Measurements from ENCODE around the gene CHKB.
"Not testable (repeated sequence)": the region's sequence is repeated elsewhere in the genome, so short reads cannot be mapped to it uniquely, and the experiment has no call there.

Gene CHKB

DNA sequence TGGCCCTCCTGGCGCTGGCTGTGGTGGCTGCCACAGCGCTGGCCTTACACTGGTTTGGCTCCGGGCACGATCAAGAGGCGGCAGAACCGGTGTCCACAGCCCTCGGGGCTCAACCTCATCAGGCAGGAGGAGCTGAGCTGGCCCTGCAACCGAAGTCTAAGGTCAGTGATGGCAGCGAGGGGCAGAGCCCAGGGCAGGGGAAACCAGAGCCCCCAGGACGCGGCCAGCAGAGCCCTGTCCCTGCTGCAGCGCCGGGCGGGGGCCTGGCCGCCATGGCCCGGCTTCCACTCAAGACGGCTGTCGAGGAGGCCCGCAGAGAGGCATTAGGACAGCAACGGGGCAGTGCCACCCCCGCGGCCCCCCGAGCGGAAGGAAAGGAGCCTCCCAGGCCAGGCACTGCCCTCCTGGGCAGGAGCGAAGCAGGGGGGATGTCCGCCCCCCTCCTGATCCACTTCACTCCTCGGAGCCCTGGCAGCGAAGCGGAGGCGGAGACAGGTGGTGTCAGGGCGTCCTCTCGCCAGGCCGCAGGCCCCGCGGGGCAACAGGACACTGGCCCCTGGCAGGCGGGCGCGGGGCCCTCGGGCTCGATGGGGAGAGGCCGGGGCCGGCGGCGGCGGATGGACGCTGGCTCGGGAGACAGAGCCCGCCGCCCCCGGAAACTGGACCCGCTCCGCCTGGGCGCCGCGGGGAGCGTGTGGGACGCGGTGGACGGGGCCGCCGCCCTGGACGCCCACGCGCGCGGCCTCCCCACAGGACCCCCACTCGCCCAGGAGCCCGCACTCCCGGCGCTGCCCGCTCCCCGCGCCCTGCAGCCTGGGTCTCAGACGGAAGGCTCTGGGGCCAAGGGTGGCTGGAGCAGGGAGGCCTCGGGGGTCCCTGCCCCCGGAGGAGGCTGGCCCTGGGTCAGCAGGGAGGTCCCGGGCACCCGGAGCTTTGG is 36.1 kb downstream of the CHKB start:
- no peak for DNase-seq

DNA sequence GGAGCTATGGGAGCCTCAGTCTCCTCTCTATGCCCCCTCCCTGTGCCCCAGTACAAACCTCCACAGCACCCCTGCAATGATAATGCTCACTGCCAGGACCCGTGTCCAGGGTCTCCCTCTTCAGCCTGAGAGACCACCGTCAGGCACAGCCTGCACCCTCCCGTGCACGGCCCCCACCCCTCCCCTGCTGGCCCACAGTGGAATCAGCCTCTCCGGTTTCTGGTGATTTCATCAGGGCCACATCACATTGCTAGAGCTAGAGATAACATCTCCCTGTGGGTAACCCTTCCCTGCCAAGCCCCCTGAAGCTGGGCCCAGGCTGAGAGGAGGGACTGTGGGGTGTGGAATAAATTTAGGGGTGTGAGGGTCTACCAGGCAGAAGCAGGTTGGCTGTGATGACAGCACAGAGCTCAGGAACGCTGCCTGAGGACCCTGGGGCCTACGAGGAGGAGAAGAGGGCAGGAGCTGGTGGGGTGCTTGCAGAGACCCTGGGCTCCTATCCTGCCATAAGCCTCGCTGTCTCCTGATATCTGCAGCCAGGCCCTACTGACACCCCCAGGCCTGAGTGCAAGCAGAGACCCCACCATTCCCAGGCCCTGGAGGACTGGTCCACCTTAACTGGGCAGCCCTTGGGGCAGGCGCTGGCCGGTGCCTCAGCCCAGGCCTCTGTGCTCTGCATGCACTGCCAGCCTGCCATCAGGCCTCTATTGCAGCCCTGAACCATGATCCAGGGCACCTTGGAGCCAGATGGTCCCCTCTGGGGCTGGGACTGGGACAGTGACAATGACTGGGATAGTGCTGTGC is 36.9 kb downstream of the CHKB start, which contains the start of gene KLHDC7B:
Gene KLHDC7B, plus strand, starts transcription at position 378 of the 804 bp plus-strand sequence. Its CDS starts 345 bp downstream, at position 723.
- DNase-seq, result no peak

DNA sequence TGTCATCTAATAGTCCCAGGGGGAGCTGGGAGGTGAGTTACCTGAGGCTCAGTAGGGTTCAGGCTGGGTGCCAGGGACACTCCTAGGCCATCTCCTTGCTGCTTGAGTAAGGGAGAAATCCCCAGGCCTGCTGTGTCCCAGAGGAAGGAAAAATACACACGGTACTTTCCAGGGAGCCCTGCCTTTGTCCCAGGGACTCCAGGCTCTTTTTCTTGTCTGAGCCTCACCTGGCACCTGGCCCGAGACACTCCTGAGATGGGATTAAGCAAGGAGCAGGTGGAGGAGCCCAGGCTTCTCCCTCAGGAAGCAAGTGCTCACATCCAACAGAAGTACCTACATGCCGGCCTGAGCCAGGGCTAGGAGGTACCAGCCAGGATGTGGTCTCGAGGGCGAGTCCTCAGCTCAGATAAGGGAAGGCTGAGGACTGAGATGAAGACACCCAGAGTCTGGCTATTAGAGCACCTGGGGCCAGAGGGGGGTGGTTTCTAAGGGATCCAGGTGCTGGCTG is 37.8 kb downstream of the CHKB start:
- no peak for DNase-seq

DNA sequence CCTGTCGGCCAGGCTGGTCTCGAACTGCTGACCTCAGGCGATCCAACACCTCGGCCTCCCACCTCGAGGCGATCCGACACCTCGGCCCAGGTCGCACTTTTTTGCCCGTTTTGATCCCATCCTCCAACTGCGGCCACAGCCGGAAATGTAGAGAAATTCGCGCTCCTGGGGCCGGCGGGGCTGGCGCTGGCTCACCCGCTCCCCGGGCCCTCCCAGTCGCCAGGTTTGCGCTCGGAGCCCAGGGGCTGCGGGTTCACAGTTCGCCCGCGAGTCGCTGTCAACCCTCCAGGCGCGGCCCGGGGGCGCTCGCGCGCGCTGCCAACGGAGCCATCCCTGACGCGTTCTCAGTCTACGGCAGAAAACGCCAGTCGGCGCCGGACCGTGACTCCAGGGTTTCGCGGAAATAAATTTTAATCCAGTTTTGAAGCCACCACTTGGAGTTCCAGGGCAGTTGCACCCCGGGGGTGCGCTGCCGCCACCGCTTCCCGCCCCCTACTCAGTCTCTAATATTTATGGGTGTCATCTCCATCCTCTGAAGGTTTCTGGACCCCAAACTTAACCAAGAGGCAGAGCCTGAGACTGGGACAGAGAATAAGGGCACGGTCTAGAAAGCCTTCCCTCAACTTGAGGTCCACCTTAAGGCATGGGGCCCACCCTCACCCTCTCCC is 38.4 kb downstream of the CHKB start:
- DNase-seq, result peak; percentile 50 to 73 (median 69)

- no peak for DNase-seq
Measured at GRCh38 chr22:50542416-50542927, 40.2 kb downstream of the CHKB start.

- not testable (repeated sequence) for DNase-seq
Measured at GRCh38 chr22:50541667-50542026, 41.0 kb downstream of the CHKB start.

- DNase-seq, result no peak
Measured at GRCh38 chr22:50540381-50540780, 42.3 kb downstream of the CHKB start.

DNA sequence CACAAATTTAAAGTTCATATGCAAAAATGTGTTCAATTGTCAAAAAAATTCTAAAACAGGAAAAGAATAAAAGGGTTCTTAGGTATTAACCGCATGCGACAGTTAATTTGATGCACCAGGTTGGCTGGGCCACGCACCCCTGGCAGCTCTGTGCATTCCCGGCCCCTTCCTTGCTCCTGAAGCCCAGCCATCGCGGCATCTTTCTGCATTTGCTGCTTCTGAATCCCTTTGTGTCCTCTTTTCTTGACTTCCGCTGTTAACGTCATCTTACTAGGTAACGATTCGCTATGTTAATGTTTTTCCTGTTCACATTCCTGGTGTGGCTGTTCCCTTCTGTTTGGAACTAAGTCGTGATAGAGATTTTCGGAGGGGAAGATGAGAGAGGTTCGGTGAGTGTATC is 44.9 kb downstream of the CHKB start:
- no peak for DNase-seq

DNA sequence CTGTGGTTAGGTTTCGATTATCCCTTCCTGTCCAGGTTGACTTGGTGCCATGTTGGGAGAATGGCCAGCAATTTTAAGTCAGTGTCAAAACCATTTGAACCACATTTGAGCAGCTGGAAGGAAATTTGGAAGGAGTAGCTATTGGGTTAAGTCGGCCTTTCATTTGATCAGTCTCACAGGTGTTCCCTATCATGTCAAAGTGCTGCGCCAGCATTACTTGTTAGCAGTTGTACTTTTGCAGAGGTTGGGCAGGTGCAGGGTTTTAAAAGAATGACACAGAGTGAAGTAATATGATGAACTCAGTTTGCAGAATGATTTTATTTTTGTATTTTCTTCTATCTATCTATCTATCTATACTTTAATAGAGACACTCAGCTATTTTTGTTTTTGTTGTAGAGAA is 46.4 kb downstream of the CHKB start:
- DNase-seq, result no peak

DNA sequence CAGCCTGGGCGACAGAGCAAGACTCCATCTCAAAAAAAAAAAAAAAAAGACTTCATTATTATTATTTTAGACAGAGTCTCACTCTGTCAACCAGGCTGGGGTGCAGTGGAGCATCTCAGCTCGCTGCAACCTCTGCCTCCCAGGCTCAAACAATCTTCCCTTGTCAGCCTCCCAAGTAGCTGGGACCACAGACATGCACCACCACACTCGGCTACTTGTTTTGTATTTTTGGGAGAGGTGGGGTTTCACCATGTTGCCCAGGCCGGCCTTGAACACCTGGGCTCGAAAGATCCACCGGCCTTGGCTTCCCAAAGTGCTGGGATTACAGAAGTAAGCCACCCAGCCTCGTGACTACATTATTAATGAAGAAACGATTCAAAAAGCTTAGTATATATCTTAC is 47.5 kb downstream of the CHKB start:
- no peak for DNase-seq

DNA sequence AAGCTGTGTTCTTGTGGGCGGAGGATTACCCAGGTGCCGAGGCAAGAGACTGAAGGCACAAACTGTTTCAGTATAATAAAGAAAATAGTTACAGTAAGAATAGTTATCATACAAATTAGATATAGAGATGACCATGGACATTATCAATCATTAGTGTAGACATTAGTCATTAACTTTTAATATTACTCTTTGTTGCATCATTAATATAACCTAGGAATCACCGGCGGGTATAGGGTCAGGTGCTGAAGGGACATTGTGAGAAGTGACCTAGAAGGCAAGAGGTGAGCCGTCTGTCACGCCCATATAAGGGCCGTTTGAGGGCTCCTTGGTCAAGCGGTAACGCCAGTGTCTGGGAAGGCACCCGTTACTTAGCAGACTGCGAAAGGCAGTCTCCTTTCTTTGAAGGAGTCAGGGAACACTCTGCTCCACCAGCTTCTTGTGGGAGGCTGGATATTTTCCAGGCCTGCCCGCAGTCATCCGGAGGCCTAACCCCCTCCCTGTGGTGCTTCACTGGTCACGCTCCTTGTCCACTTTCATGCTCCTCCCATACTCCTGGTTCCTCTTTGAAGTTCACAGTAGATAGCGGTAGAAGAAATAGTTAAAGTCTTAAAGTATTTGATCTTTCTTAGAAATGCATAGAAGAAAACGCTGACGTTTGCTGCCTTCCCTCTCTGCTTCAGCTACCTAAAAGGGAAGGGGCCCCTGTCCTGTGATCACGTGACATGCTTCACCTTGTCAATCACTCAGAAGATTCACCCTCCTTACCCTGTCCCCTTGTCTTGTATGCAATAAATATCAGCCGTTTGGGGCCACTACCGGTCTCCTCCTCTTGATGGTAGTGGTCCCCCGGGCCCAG is 48.6 kb downstream of the CHKB start:
- not testable (repeated sequence) for DNase-seq

DNA sequence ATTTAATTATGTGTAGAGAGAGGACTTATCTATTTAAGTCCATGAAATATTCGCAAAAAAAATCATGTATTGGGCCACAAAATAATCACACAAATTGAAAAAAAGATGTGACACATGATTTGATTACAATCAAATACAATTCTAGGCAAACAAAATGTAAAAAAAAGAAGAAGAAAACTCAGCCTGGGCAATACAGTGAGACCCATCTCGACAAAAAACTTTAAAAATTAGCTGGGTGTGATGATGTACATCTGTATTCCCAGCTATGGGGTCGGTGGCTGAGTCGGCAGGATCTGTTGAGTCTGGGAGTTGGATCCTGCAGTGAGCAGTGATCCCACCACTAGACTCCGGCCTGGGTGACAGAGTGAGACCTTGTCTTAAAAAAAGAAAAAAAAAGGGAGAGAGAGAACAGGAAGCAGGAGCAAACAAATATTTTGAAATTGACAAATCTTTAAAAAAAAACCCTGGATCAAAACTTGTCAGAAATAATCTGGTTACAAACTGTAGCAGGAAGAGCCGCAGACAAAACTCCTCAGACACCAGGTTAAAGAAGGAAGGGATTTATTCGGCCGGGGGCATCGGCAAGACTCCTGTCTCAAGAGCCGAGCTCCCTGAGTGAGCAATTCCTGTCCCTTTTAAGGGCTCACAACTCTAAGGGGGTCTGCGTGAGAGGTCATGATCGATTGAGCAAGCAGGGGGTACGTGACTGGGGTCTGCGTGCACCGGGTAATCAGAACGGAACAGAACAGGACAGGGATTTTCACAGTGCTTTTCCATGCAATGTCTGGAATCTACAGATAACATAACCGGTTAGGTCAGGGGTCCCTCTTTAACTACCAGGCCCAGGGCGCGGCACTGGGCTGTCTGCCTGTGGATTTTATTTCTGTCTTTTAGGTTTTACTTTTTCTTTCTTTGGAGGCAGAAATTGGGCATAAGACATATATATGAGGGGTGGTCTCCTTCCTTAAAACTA is 49.5 kb downstream of the CHKB start:
- no peak for DNase-seq

GRCh38 chr22:50531962-50532674 is 50.5 kb downstream of the CHKB start:
- no peak for DNase-seq

GRCh38 chr22:50531546-50531961 is 51.1 kb downstream of the CHKB start:
- DNase-seq, result peak in 3 of 6 experiments; percentile 33 to 55 (median 34)

DNA sequence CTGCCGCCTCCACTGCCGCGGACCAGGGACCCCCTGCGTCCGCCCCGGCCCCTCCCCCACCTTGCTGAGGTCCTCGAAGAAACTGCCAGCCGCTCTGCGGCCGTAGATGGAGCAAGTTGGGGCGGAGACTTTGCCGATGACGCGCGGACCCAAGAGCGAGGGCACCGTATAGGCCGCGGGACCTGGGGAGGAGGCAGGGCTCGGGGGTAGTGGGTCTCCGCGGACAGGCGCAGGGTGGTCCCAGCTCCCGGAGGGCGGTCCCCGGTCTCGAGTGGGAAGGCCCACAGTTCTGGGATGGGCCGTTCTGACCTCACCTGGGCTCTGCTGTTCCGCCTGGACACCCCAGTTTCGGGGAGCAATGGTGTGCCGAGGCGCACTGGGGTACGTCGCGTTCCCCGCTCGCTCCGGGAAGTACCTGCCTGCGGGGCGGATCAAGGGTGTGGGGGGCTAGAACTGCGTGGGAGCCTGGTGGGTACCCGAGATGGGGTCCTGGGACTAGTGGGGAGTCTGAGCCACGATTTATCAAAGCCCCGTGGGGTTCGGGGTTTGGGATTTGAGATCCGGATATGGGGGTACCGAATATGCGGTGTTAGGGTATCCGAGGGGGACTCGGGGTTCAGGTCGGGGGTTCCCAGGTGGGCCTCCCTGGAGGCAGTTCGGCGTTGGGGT is 51.6 kb downstream of the CHKB start:
- DNase-seq, result peak in 4 of 6 experiments; percentile 42 to 66 (median 59)

- no peak for DNase-seq
Measured at GRCh38 chr22:50530580-50530876, 52.1 kb downstream of the CHKB start.

- peak in 4 of 6 experiments; percentile 27 to 36 (median 32) for DNase-seq
Measured at GRCh38 chr22:50529897-50530579, 52.6 kb downstream of the CHKB start, which contains the start of gene TYMP. TSS of gene TYMP (minus strand) at chr22:50530012. CDS start at chr22:50529709, 303 bp downstream.

GRCh38 chr22:50529416-50529896 is 53.2 kb downstream of the CHKB start:
- DNase-seq, result no peak
